NCI-H1436 treated with DMSO at 0.1 percent for 48 hours (cell line): ENCODE results near the gene PPP1R15B.

ENCODE experiments used
- DNase-seq: peaks from one replicate; lab custom pipeline; 2025; lab: John Stamatoyannopoulos, UW

Gene PPP1R15B

GRCh38 chr1:204367193-204367858, 44.3 kb downstream of the PPP1R15B start:
- no peak for DNase-seq

- DNase-seq, result no peak
These were observed 44.9 kb downstream of the PPP1R15B start for GRCh38 chr1:204366759-204367158.

DNA sequence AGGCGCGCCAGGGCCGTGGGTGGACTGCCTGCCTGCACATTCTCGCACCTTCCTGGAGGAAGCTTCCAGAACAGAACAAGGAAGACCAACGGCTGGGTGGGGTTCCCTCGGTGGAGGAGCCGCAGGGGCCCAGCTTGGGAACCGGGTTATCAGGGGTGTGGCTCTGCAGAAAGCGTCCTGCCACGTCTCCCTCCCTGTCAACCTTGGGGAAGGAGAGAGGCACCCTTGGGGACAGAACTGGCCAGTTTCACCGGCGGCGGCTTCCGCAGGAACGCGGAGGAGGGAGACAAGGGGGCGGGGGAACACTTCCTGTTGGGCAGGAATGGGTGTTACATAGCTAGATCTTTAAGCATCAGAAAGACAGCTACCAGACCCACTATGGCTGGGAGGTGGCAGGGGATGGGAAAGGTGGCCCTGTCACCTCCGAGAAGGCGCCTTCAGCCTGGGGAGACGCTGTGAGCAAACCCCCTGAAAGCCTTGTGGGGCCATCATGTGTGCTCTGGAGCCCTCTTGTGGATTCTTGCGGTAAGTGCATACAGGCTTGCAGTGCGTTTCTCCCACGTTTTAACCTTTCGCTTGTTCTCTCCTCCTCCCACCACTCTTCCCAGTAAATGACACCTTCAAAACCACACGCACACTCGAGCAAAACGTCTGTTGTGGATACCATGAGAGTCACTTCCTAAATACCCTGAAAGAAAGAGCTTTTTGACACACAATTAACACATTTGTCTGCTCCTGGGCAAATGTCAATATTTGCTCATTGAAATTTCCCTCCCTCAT, 48.1 kb downstream of the PPP1R15B start:
- peak; percentile 19 for DNase-seq

DNA sequence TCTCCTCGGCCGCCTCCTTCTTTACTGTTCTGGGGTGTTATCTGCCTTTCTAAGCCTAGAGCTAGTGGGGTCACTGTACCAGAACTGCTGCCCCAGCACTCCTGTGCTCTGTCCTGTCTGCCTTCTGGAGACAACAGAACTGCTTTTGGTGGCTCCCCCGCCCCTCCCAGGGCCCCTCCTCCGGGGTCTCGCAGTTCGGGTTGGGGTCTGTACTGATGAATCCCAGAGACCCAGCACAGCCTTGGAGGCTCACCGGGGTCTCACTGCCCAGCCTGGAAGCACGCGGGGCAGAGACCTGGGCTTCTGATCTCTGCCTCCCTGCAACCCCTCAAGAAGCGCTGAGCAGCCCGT, 48.7 kb downstream of the PPP1R15B start:
- no peak for DNase-seq

DNA sequence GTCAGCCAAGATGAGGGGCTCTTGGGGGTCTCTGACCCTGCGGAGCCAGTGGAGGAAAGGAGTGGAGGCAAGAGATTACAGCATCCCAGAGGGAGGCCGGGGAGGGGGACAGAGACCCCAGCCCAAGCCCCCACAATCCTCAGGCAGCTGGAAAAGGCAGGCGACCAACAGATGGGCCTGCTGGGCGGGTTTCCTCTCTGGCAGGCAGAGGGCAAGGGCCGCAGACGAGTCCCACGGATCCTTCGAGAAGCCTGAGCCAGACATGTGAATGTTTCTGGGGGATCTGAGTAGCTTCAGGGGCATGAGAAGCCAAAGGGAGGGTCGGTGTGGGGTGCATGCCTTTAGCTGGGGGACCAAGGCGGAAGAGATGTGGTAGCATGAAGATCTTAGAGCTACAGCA, 49.8 kb downstream of the PPP1R15B start:
- DNase-seq, result no peak

GRCh38 chr1:204361341-204361771, 50.3 kb downstream of the PPP1R15B start:
- no peak for DNase-seq

DNA sequence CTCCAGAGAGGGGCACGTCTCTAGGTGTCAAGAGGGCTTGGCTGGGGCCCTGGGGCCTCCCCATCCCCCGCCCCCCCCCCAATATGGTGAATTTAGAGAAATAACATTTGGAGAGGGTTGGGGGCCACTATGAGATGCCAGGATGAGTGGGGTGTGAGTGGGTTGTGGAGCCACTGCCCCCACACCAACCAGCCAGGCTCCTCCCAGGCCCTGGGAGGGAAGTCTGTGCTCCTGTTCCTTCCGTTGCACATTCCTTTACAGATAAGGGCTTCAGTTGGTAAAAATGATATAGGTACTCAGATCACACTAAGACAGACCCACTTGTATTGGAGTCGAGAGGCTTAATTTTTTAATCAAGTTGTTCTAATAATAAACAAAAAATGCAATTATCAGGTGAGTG, 51.3 kb downstream of the PPP1R15B start:
- no peak for DNase-seq

- no peak for DNase-seq
These were observed 52.0 kb downstream of the PPP1R15B start, which contains the start of gene PLEKHA6 for GRCh38 chr1:204359474-204360255. PLEKHA6 (minus strand) TSS chr1:204359929; CDS start chr1:204273727, 86,202 bp downstream.

- DNase-seq, result no peak
These were observed 52.5 kb downstream of the PPP1R15B start for GRCh38 chr1:204359131-204359473.

DNA sequence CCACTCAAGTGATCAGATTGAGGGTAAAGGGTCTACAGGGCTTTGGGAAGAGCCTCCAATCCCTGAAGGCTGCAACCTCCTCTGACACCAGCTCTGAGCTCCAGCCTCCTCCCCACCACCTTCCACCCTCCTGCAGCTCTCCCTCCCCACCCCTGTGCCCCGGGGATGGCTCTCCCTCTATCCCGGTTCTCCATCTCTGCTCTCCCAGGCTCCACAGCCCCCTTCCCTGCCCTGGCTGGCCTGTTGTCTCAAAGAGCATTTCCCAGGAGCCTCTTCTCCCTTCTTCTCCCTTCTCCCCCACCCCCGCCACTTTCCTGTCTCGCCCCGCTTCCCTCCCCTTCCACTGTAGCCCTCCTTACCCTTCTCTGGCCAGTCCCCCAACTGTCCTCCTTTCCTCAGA, 53.0 kb downstream of the PPP1R15B start:
- DNase-seq, result no peak

GRCh38 chr1:204357551-204358490, 53.8 kb downstream of the PPP1R15B start:
- no peak for DNase-seq

DNA sequence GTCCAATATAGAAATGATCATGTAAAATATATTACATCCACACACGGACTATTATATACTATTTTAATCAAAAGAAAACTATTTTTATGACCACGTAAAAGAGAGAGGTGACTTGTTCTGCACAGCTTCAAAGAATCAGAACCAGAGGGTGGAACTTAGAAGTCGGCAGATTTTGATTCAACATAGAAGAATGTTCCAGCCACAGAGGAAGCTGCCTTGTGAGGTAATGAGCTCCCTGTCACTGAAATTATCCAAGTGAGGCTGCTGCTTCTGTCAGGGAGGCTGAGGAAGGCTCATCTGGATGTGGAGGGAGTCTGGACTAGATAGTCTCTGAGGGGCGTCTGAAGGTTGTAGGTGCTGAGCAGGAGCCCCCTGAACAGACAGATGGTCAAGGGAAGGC, 54.6 kb downstream of the PPP1R15B start:
- no peak for DNase-seq

DNA sequence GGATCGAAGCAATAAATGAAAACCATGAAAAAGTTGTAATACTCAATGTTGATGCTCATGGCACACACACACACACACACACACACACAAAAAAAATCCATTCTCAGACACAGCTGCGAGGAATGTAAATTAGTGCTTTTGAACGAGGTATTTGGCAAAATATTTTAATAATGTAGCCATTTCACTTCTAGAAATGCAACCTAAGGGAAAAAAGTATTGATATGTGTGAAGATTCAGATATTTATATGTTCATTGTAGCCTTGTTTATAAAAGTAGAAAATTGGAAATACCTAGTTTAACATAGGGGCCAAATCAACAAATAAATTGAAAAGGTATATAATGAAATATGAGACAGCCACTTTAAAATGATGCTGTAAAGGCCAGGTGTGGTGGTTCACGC, 55.7 kb downstream of the PPP1R15B start:
- no peak for DNase-seq

DNA sequence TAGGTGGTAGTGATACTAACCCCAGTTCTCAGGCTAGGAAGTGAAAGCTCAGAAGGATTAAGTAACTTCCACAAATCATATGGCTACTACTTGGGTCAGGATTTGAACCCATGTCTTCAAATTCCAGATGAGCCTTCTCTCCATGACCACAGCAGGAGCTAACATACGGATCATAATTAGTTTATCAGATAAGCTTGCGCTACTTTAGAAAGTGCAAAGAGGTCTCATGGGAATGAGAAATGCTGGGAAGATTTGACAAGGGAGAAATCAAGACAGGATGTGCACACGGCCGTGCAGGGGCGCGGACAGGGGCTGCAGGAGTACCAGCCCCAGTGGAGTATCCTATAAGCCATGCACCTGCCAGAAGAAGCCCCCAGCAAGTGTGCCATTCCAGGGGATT, 57.0 kb downstream of the PPP1R15B start:
- no peak for DNase-seq
